HG03064 (cell line): ENCODE results near the gene VASH1.
A peak's percentile ranks its signal among the peaks of the same experiment; 100 is the strongest.

Source experiments
- ATAC-seq: cut with Tn5 transposase; IDR thresholded peaks from one replicate; pipeline ENCODE4 v1.9.1; 2021; ENCODE audit warnings: low read depth; ENCODE audit not compliant: unreplicated experiment

Gene VASH1

DNA sequence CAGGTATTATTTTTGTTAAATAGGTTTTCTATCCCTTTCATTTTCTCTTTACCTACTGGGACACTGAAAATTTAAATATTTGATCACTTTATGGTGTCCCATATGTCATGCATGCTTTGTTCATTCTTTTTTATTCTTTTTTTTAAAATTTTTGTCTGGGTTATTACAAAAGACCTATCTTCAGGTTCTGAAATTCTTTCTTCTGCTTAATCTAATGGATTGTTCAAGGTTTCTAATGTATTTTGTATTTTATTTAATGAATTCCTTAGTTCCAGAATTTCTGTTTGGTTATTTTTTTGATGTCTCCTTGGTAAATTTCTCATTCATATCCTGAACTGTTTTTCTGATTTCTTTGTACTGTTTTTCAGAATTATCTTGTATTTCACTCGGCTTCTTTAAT, 20.2 kb upstream of the VASH1 start:
- ATAC-seq: no peak

DNA sequence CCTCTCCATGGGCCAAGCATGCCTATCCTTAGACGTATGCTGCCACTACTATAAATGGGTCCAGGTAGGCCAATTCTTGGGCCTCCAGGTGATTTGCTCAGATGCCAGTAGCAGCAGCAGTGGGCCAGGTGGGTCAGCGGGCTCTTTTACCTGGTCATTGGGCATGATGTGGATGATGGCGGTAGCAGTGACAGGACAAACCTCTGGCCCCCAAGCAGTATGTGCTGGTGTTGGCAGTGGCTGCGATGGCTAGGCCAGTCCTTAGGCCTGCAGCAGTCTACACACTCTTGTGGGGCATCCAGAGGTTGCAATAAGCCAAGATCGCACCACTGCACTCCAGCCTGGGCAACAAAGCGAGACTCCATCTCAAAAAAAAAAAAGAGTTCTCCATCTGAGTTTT, 19.1 kb upstream of the VASH1 start:
- no peak for ATAC-seq

DNA sequence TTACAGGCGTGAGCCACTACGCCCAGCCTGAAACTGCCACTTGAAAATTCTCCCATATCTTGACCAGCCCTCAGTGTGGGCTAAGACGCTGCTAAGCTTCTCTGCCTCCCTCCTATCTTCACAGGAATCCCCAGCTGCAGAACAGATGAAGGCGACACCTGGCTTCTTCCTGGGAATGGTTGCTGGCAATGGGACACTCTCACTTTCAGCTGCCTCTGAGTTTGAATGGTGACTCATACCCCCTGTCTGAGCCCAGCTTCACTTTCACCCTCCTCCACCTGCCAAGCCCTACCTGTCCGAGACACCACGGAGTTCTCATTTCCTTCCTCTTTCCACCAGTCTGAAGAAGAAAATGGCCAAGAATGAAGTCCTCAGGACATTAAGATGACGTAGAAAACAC, 18.3 kb upstream of the VASH1 start:
- ATAC-seq: no peak

DNA sequence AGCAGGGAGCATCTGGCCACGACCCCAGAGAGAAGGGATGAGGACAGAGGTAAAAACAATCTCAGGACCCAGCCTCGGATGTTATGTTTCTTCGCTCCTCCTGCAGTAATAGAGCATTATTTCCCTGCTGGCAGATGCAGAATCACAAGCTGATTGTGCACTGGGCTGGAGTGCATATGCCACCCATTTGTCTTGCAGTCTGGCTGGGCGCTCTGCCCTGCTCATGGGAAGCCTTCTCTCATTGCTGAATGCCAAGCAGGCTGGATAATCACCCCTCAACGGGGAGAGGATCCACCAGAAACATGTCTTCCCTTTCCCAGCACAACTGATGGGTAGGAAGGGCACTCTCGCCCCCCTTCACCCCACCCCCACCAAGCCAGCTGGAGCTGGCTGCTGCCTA, 8.5 kb upstream of the VASH1 start:
- no peak for ATAC-seq

DNA sequence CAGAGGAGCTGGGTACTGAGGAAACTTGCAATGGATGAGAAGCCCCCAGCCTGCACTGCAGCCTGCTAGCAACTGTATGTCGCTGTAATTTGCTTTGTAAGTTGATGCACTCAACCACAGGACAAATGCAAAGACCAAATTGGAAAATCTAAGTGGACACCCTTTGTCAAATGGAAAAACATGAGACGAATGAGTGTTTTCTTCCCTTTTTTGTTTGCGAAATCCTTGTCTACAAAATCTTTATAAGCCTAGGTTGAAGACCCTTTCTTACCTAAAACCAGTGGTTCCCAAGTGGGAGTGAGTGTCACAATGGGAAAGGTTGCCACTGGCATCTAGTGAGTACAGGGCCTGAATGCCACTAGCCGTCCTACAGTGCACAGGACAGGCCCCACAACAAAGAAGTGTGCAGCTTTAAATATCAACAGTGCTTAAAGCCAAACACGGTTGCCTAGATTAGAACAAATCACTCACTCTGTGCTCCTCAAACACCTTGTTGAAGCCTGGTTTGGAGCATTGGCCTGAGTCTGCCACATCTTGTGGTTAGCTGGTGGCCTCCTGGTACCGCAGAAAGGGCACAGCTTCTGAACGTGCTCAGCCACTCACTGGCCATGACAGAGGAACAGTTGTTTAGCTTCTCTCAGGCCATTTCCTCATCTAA, 7.6 kb upstream of the VASH1 start:
- ATAC-seq: no peak

DNA sequence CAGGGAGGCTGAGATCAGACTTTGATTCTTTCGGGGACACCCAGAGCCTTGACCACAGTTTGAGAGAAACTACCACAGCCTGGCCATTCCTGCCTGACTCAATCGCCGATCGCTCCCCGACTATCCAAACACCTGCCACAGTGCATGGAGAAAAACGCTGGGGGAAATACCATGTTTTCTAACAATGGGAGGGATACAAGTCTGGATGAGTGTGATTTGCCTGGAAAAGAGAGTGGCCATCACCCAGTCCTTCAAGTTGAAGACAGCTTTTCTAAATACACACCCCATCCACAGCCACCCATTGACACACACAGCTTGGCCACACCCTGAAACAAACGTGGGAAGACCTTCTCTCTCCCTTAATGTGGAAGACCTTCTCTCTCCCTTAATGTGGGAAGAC, 6.7 kb upstream of the VASH1 start:
- no peak for ATAC-seq

DNA sequence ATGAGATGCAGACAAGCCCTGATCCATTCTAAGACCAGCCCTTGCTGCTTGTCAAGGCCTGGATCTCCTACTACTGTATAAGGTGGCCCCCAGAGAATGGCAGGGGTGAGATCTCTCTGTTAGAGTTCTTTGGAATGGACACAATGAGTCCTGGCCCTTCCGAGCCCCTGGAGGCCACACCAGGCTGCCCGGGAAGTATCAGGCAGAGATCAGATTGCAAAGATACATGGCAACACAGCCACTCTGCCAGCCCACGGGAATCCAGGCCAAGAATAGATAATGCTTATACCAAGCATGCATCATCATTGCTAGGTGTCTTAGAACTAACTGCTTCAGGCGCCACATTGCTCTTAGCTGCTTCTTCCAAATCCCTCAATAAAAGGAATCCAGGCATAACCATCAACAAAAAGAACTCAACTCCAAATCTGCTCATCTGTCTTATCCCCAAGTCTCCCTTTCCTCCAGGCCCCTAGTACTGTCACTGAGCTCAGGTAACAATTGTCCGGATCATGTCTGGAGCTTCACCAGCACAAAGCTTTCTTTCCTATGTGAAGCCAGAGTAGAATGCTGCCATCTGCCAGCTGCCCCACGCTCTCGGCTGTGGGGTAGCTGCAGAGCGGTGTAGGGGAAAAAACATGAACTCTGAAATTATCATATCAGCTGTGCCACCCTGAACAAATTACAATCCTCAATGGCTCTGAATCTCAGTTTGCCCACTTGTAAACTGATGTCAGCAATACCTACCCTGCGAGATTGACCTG, 5.5 kb upstream of the VASH1 start:
- ATAC-seq: no peak

DNA sequence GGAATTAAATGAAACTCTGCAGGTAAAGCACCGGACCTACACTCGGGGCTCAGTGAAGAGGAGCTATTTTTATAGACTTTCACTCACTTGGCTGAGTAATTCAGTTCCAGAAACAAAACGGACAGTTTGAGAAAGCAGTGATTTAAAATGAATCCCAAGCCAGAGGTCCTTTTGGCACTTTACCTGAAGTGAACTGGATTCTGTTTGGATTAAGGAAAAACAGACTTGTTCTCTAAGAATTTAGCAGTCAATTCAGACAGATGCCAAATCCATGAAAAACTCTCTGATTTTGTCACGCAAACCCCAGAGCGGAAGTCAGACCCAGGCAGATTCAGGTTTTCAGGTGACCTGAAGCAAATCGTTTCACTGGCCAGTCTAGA, 4.9 kb upstream of the VASH1 start:
- ATAC-seq: no peak

DNA sequence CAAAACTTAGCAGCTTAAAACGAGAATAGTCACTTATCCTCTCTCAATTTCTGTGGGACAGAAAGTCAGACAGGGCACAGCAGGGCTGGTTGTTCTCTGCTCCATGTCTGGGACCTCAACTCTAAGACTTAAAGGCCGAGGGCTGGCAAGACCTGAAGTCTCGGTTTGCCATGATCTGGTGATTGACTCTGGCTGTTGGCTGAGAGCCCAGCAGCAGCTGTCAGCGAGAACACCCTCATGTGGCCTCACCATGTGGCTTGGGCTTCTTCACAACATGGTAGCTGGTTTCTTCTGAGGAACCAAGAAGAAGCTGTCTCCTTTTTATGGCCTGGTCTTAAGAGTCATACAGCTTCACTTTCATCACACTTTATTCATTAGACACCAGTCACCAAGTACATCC, 1.7 kb upstream of the VASH1 start:
- no peak for ATAC-seq

DNA sequence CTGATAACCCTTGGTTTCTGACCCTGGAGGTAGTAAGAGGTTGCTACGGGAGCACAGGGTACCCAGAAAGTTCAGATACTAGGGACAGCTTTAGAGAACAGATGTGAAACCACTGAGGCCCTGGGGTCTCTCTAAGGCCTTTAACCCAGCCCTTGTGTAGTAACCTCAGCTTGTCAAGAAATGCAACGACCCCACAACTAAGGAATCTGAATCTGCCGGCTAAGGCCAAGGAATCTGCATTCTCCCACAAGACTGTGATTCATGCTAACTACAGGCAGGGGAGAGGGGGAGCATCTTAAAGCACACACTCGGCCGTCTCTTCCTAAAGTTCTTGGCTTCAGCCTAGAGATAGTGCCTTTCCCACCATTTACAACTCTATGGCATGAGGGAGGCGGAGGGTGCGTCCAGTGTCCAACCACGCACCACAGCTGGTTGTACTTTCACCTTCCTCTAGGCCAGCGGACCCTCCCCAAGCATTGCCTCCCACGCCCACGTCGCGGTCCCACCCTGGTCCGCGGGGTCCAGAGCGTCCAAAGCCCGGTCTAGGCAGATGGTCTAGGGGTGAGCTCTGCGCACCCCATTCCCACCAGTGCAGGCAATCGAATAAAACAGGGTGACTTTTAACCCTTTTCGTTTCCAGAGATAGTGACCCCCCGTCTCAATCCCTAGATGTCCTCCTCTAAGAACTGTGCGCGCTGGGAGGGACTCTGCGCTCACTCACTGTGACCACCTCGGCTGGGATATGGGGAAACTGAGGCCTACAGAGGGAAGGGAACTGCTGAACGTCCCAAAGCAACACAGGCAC, 735 bp upstream of the VASH1 start:
- no peak for ATAC-seq

DNA sequence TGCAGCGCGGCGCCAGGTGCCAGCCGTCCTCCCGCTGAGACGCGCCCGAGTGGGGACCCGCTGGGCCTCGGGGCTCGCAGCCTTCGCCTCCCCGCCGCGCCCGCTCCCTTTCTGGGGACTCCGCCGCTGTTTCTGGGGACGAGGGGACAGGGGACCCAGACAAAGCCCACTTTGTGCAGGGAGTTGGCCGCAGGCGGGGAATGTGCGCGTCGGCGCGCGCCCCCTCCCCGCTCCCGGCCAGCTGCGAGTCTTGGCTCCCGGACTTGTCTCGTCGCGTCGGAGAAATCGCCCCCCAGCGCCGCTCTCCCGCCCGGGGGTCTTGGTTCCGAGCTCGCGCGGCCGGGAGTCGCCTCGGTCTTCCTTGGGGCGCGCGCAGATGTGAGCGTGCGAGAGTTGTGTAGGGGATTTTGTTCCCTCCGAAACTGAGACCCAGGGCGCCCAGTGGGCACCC, 717 bp downstream of the VASH1 start:
- no peak for ATAC-seq

DNA sequence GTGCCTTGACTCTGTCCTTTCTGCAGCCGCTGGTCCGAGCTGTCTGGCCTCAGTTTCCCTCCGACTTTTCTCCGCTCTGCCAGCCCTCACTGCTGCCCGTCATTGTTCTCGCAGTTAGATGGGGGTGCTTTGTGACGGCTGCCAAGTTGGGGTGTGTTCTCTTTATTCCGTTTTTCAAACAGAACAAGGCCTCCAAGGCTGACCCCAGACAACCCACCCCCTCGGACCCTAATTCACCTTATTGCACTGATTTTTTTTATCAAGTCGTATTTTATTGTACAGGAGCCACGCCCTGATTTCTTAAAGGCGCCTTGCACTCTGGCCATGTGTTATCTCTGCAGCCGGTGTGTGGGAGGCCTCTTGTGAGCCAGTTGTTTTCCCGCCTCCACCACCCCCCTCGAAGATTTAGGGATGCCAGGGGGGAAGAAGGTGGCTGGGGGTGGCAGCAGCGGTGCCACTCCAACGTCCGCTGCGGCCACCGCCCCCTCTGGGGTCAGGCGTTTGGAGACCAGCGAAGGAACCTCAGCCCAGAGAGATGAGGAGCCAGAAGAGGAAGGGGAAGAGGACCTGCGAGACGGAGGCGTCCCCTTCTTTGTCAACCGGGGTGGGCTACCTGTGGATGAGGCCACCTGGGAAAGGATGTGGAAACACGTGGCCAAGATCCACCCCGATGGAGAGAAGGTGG, 1.3 kb downstream of the VASH1 start:
- ATAC-seq: no peak

DNA sequence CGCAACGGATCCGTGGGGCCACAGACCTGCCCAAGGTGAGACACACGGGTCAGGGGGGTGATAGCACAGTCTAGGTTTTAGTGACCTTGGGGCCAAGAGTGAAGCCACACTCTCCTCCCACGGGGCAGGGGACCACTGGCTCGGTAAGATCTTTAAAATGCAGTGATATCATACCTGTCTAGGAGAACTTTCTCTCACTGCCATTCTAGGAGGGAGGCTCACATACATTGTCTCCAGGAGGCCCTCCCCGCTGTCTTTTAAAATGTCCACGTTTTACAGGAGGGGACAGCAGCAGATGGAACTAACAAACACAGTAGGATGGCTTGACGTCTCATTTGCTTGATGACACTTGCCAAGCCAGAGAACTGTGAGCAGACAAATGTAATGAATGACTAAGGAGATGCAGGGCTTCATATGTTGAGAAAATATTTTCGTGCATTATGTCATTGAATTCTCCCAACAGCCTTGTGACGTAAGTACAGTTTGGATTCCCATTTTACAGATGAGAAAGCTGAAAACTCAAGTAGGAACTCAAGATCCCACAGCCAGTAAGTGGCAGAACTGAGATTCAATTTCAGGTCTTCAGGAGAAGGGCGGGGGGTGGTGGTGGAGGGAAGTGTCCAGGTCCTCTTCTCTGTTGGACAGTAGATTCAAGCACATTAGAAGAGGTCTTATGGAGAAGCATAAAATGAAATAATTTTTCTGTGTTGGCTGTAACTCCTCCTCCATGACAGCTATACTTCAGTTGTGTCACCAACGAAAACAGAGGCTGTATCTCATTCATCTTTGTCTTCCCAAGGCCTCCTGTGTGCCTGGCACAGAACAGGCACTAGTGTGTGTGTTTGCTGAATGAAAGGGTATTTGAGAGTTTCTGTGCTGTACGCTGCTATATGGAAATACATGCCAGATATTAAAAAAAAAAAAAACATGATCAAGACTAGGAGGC, 2.1 kb downstream of the VASH1 start:
- no peak for ATAC-seq

DNA sequence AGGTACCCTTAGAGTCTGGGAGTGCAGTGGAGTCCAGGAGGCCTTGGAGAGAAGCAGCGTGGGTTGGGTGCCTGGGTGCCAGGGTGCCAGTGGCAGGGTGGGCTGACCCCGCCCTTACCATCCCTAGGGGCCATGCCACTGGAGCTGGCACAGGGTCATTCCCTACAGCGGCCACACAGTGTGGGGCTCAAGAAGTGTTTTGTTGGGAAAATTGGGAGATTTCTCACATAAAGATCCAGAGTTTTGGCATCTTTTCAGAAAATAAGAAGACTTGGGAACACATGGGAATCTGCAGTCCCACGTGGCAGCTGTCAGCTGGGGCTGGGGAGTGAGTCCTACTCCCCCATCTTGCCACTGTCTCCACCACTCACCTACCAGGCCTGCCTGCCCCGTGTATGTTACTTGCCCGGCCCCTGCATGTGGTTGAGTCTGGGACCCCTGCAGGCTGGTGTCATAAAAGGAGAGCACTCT, 4.2 kb downstream of the VASH1 start:
- ATAC-seq: no peak

DNA sequence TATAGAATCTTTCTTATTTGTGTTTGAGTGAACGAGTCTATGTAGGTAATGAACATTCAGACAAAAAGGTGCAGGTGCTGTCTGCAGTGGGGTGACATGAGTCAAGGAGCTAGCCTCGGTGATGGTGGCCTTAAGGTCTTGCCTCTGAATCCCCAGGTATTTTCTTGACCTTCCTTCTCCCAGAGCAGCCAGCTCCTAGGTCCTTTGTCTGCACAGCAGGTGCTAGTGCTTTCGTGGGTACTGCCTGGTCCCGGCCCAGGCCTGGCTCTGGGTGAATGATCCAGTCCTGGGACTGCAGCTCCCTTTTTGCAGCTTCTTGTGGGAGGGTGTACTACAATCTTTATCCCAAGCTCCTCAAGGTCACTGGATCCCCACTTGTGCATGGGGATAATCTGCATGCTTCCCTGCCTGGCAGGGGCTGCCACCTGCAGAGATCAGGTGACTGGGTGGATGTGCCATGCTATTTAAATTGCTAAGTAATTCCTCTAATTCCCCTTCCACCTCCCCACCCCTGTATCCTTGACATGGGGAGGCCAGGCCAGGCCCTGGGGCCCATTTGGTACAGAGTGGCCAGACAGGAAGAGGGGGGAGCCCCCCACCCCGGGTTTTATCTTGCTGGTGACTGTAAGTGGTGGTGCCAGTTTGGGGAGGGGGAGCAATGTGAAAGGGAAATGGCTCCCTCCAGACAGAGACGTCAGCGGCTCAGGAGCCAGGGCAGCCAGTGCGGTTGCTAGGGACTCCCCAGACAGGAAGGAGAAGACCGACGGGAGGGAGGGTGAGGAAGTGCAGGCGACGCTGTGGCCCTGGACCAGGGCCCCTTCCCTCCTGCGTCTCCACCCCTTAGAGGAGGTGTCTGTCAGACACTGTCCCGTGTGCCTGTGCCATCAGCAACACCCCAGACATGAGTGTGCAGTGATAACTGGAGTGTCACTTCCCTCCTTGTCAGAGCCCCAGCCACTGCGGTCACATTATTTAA, 6.7 kb downstream of the VASH1 start:
- peak; percentile 86 for ATAC-seq

DNA sequence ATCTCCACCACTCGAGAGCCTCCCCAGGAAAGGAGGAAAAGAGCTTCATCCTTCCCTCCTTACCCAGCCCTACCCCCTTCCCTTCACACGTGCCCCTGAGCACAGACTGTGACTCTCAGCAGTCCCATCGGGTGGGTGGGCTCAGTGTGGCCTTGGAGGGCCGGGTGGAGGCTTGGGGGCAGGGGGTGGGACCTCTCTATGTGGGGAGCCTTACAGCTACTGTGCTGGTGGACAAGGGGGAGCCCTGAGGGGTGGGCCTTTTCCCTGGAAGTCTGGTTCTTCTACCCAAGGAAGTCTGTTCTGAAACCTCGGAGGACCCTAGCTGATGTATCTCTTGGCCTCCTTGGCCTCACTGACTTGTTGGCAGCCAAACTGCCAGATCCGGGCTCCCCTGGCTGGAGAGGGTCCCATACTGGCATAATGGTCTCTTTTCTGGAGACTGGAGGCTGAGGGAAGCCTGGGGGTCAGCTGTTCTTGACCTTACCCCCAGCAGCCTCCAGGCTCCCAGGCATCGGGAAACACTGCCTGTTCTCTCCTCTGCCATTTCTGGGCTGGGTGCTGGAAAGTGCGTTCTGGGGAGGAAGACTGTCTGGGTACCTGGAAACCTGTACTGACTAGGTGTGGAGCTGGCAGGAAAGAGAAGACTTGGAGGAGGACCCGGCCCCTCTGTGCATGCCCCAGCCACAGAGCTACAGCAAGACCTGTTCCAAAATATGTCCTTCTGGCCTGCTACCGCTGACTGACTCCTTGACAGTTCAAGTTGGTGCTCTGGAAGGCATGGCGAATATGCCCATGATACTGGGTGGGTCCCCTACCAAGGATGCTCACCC, 7.6 kb downstream of the VASH1 start:
- no peak for ATAC-seq

DNA sequence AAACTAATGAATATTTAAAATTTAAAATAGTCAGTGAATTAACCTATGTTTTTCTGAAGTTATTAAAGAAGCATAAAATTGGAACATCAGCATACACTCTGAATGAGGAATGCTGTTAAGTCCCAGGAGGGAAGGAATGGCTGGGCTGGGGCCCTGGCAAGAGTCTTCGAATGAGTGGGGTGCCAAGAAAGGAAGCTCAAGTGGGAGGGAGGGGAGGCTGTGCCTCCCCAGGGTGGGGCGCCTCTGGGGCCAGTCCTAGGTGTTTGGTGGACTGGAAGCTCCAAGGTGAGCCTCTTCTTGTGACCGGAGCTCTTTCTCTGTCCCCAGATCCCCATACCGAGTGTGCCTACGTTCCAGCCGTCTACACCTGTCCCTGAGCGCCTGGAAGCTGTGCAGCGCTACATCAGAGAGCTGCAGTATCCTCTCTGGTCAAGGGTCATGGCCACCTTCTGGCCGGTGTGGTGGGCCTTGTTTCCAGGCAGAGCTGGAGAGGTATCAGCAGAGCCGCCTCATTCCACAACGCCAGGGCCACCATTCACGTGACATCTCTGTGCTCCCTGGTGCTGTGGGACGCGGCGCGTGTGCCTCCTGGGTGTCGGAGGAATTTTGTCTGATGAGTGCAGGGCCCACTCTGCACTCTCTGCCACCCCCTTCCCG, 8.5 kb downstream of the VASH1 start:
- no peak for ATAC-seq
